ENCODE results near the gene TGIF2.
"Not testable (repeated sequence)": the region's sequence is repeated elsewhere in the genome, so short reads cannot be mapped to it uniquely, and the experiment has no call there.

The TGIF2 gene

GRCh38 chr20:36579996-36580545 lies 6.7 kb downstream of the TGIF2 start:
- no peak for DNase-seq

DNA sequence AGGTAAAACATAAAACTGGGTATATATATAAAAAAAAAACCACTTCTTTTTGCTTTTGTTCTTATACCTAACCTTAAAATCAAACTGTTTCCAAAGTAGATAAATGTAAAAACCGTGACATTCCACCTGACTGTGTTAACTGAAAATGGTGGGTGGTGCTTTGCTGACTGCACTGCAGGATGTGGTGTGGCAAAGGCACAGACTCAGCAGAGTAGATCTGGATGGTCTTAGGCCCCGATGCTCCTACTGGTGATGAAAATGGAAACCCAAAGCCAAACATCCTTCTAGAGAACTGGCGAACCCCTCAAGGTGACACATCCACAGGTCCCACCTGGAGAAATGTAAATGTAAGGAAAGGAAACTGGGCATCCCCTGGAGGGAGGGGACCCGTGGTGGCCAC lies 8.9 kb downstream of the TGIF2 start:
- DNase-seq, result peak; percentile 52

GRCh38 chr20:36582821-36583220 lies 9.4 kb downstream of the TGIF2 start:
- DNase-seq, result no peak

GRCh38 chr20:36584018-36584481 lies 10.7 kb downstream of the TGIF2 start:
- DNase-seq, result no peak

DNA sequence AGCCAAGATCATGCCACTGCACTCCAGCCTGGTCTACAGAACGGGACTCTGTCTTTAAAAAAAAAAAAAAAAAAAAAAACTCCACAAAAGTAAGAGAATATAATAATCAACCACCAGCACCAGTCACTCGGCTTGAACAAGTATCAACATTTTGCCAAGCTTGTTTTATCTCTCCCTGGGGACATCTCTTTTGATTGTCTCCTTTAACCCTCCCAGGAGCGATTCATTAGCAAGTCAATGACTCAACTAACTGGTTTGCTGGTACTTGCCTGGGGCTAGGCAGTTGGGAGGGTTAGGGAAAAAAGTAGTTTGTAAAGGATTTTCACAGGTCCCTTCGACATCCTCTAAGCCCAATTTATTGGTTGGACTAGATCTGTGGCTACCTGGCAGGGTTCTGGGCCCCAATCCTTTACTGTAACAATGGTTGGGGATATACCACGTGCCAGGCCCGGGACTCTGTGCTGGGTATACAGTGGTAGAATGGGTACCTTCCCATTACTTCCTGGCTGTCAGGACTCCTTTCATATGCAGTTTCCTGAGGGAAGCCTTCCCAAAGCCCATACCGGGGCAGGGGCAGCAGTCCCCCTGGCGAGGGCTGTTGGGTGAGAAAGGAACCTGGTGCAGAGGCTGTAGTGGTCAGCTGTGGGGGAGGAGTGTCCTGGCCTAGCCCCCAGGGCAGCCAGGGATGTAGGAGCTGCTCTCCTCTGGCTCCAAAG lies 12.2 kb downstream of the TGIF2 start:
- DNase-seq, result no peak

GRCh38 chr20:36587388-36588070 lies 14.1 kb downstream of the TGIF2 start:
- DNase-seq, result no peak

- no peak for DNase-seq
Measured at GRCh38 chr20:36591281-36591680, 17.9 kb downstream of the TGIF2 start.

DNA sequence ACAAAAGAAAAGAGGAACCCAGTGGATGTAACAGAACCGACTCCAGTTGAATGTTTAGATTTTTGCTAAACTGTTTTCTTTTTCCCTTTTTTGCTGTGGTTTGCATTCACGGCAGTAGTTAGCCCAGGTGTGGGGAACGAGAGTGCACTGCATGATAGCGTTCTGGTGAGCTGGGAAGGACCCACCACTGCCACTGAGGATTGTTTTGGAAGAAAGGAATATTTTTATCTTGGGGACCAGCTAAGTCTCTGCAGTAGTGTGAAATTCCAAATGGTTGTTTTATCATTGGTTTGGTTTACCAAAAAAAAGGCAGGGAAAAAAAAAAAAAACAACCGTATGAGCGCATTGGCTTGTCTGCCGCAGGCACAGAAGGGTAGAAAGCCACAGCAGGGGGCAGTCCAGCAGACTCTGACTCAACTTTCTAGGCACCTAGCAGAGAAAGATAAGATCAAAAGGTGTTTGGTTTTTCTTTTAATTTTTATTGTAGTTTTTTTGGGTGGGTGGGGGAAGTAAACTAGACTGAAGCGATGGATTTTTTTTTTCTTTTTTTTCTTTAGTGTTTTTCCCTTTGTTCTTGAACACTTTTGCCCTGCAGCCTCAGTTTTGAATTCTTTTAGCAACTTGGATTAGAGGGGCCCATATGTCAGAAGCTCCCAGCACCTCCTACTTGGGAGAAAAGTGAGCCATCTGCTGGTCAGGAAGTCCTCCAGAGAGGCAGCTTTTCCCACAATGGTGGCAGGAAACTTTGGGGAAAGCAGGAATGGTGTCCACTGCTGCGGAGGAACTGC lies 18.7 kb downstream of the TGIF2 start:
- peak; percentile 53 for DNase-seq

DNA sequence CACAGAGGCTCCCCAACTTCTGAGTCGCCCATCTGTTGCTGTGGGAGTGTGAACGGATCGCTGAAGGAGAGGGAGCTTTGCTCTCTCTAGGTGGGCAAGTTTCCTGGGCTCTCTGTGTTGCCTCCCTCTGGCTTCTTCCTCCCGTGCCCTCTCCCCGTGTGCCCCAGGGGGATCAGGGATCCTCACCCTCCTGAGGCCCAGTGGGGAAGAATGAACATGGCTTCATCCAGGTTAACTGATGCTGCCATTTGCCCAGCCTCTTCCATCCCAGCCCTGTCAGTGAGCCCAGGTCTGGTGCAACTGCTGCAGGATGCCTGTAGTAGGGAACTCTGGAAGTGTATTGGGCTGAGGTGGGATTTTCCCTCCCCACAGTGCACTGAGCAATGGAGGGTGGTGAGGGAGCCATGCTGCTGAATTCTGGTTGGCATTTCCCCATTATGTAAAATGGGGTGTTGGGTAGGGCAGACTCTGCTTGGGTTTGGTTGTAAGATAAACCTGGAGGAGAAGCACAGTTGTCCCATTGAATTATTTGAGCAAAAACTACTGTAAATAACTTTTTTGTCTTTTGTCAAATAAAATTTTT lies 20.0 kb downstream of the TGIF2 start:
- no peak for DNase-seq

- DNase-seq, result no peak
Measured at GRCh38 chr20:36599912-36600345, 26.5 kb downstream of the TGIF2 start.

- DNase-seq, result no peak
Measured at GRCh38 chr20:36601540-36601939, 28.1 kb downstream of the TGIF2 start.

DNA sequence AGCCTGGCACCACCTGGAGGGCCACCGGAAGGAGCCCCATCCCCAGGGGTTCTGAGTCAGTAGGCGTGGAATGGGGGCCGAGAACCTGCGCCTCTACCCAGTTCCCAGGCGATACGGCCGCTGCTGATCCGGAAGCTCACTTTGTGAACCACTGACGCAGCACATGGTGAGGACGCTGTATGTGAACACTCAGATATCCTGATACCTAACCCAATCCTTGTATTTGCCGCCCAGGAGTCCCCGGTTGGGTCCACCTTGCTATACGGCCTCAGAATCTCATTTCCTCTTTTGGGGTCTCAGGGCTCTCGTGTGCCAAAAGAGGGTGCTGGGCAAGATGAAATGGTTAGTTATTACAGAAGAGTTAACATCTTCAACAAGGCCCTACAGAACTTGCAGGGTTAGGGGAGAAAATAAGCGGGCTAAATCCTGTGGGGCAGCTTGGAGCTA lies 31.6 kb downstream of the TGIF2 start:
- DNase-seq, result peak; percentile 67

DNA sequence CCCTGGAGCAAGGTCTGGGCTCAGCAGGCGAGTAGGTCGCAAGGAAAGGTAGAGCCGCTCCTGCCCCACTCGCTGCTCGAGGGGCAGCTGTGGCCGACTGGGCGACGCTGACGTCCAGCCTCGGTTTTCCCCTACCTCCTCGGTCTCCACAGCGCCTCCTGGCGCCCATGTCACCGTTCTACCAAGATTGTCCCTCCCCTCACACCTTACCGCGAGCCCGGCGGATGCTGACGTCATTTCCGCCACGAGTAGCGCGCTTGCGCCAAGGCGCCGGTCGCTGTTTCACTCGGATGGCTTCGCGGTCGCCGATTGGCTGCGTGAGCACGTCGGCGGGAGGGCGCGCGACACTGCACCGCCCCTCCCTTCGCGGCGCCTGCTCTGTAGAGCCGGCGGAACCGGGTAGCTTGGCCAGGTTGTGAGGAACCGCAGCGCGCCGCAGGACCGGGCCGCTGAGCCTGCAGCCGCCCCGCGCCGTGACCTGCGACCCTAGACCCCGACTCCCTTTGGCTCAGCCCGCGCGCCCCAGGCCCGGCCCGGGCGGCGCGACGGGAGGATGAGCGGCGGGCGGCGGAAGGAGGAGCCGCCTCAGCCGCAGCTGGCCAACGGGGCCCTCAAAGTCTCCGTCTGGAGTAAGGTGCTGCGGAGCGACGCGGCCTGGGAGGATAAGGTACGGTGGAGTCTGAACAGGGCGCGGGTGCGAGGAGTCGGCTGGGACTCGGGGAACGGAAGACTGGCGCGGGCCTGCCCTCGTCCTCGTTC lies 32.2 kb downstream of the TGIF2 start, which contains the start of gene RAB5IF:
RAB5IF (plus strand) TSS at position 381 of the 759 bp plus-strand sequence; CDS start at position 554, 173 bp downstream.
- peak; percentile 100 for DNase-seq

DNA sequence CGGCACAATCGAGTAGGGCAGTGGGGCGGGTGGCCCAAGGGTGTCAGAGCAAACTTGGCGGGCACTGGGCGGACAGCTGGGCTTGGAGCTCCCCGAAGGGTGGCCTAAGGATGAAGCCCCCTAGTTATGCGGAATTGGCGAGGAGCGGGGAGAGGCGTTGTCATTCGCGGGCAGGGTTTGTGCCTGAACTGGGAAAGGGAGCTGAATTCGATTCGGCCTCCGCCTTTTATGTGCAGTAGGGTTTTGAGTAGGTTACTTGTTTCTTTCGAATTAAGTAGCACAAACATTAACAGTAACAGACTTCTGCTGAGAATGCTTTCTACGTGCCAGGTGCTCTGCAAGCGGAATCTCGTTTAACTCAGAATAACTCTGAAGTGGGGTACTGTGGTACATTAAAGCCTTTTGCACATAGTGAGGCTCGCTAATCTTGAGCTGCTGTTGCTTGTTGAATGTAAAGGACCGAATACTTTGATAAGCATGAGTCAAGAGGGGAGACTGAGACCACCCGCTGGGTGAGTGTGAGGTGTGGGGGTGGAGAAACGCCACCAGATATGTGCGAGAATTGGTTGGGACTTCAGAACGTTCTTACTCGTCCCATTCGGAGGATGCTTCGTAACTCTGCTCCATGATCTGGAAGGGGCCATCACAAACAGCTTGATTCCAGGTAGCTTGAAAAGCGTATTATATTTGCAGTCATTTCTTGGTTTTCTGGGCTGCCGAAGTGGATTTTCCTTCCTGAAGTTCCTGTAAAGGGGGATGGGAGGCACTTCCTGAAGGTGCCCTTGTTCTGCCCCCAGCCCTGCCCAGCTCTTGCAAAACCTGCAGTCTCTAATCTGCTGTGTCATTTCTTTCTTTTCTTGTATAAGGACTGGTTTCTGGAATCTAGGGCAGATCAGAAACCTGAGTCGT lies 33.0 kb downstream of the TGIF2 start:
- DNase-seq, result peak; percentile 61

DNA sequence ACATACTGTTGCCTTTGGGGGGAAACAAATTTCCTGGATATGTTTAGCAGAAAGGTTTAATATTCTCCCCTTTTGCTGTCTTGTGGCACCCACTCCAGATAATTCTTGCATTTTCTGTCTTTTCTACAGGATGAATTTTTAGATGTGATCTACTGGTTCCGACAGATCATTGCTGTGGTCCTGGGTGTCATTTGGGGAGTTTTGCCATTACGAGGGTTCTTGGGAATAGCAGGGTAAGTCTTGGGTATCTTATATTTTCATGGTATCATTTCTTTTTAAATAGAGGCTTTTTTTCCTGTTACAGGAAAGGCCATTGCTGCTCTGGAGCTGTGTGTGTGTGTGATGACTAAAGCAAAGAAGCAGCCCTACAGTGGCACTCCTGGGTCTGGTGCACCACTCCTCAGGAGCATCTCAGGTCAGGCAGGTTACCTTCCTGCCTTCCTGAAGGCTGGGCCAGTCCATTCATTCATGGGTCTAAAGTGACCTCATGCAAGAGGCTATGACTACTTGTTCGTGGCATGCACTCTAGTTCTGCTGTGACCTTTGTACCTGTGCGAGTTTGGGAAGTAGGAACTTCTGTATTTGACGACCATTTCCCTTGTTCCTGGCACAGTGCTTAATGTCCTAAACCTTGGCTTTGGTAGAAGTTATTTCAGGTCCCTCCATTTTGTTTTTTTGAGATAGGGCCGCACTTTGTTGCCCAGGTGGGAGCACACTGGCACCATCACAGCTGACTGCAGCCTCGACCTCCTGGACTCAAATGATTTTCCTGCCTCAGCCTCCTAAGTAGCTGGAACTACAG lies 34.4 kb downstream of the TGIF2 start:
- no peak for DNase-seq

DNA sequence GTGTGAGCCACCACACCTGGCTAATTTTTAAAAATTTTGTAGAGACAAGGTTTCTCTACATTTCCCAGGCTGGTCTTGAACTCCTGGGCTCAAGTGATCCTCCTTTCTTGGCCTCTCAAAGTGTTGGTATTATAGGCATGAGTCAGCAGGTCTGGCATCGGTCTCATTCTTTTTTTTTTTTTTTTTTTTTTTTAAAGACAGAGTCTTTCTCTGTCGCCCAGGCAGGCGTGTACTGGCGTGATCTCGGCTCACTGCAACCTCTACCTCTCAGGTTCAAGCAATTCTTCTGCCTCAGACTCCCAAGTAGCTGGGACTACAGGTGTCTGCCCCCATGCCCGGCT lies 35.0 kb downstream of the TGIF2 start:
- not testable (repeated sequence) for DNase-seq

DNA sequence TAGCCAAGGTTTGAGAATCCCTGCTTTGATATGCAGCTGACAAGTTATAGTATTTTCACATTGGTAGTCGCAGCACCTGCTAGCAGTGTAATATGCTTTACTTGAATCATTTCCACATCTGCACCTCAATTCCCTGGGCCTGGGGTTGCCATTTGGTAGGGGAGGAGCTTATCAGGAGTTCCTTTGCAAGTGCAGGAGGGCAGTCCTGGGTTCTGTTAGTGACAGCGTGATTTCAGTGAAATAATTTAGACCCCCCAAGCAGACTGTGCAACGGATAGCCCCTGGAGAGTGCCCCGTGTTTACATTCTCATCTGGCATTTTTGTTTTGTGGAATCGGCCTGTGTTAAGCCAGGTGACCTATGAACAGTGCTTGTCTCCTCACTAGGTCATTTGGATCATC lies 38.2 kb downstream of the TGIF2 start:
- DNase-seq, result no peak

GRCh38 chr20:36613974-36614373 lies 40.6 kb downstream of the TGIF2 start:
- no peak for DNase-seq

- peak; percentile 43 for DNase-seq
Measured at GRCh38 chr20:36614781-36615557, 41.6 kb downstream of the TGIF2 start.
